HEK293 (cell line): ENCODE data around the gene STX5.

Source experiments
- AEBP2 ChIP-seq: fragments of 450-650 bp; formaldehyde crosslinking; IDR thresholded peaks from 2 replicates; pipeline ENCODE4 v1.5.1; 2016; ENCODE audit warnings: missing biosample characterization, missing genetic modification characterization, borderline replicate concordance
- ATF2 ChIP-seq: fragments of 450-650 bp; formaldehyde crosslinking; IDR thresholded peaks from 2 replicates; pipeline ENCODE4 v1.5.1; 2016; ENCODE audit warnings: missing biosample characterization, missing genetic modification characterization, low read depth
- EGR2 ChIP-seq: fragments of 450-650 bp; formaldehyde crosslinking; IDR thresholded peaks from 2 replicates; pipeline ENCODE4 v1.5.1; 2016; ENCODE audit warnings: low read depth, missing biosample characterization, missing genetic modification characterization
- FEZF1 ChIP-seq: fragments of 450-650 bp; formaldehyde crosslinking; IDR thresholded peaks from 2 replicates; pipeline ENCODE4 v1.5.1; 2016; ENCODE audit warnings: missing biosample characterization, missing genetic modification characterization
- HOXA7 ChIP-seq: sonication (generic); formaldehyde crosslinking; IDR thresholded peaks from 2 replicates; pipeline ENCODE4 v1.8.1; 2022; ENCODE audit warnings: missing genetic modification reagents, borderline replicate concordance
- PRDM10 ChIP-seq: fragments of 450-650 bp; formaldehyde crosslinking; IDR thresholded peaks from 2 replicates; pipeline ENCODE4 v1.5.1; 2016; ENCODE audit warnings: missing biosample characterization, missing genetic modification characterization
- SP3 ChIP-seq: fragments of 450-650 bp; formaldehyde crosslinking; IDR thresholded peaks from 2 replicates; pipeline ENCODE4 v1.5.1; 2016; ENCODE audit warnings: missing biosample characterization, missing genetic modification characterization
- ZBTB11 ChIP-seq: fragments of 450-650 bp; formaldehyde crosslinking; conservative IDR thresholded peaks from 2 replicates; pipeline ENCODE4 v1.5.1; 2016; ENCODE audit warnings: low read depth, missing biosample characterization, missing genetic modification characterization
- ZBTB20 ChIP-seq: fragments of 450-650 bp; formaldehyde crosslinking; IDR thresholded peaks from 2 replicates; pipeline ENCODE4 v1.5.1; 2016; ENCODE audit warnings: missing biosample characterization, missing genetic modification characterization
- ZBTB26 ChIP-seq: fragments of 450-650 bp; formaldehyde crosslinking; optimal IDR thresholded peaks from 2 replicates; pipeline ENCODE3; 2016; ENCODE audit warnings: missing biosample characterization, mild to moderate bottlenecking, missing genetic modification characterization
- ZBTB49 ChIP-seq: fragments of 450-650 bp; formaldehyde crosslinking; IDR thresholded peaks from 2 replicates; pipeline ENCODE4 v1.5.1; 2016; ENCODE audit warnings: missing biosample characterization, missing genetic modification characterization, low read depth
- ZEB2 ChIP-seq: fragments of 450-650 bp; formaldehyde crosslinking; IDR thresholded peaks from 2 replicates; pipeline ENCODE4 v1.5.1; 2016; ENCODE audit warnings: missing biosample characterization, missing genetic modification characterization
- ZNF148 ChIP-seq: fragments of 450-650 bp; formaldehyde crosslinking; IDR thresholded peaks from 2 replicates; pipeline ENCODE4 v1.5.0; 2017; ENCODE audit warnings: missing biosample characterization, missing genetic modification characterization, borderline replicate concordance
- ZNF16 ChIP-seq: fragments of 450-650 bp; formaldehyde crosslinking; IDR thresholded peaks from 2 replicates; pipeline ENCODE4 v1.5.1; 2016; ENCODE audit warnings: low read depth, missing biosample characterization, missing genetic modification characterization
- ZNF19 ChIP-seq: fragments of 450-650 bp; formaldehyde crosslinking; IDR thresholded peaks from 2 replicates; pipeline ENCODE4; 2016; ENCODE audit warnings: missing biosample characterization, missing genetic modification characterization, low read depth
- ZNF239 ChIP-seq: fragments of 450-650 bp; formaldehyde crosslinking; IDR thresholded peaks from 2 replicates; pipeline ENCODE4 v1.5.1; 2016; ENCODE audit warnings: missing biosample characterization, missing genetic modification characterization
- ZNF292 ChIP-seq: fragments of 450-650 bp; formaldehyde crosslinking; IDR thresholded peaks from 2 replicates; pipeline ENCODE4 v1.5.1; 2016; ENCODE audit warnings: low read depth, missing biosample characterization, missing genetic modification characterization, borderline replicate concordance
- ZNF341 ChIP-seq: fragments of 450-650 bp; formaldehyde crosslinking; IDR thresholded peaks from 2 replicates; pipeline ENCODE4; 2016; ENCODE audit warnings: low read depth, missing biosample characterization, missing genetic modification characterization
- ZNF473 ChIP-seq: fragments of 450-650 bp; formaldehyde crosslinking; IDR thresholded peaks from 2 replicates; pipeline ENCODE4 v1.5.1; 2017; ENCODE audit warnings: missing biosample characterization, missing genetic modification characterization
- ZNF629 ChIP-seq: fragments of 450-650 bp; formaldehyde crosslinking; IDR thresholded peaks from 2 replicates; pipeline ENCODE4 v1.5.1; 2017; ENCODE audit warnings: missing biosample characterization, missing genetic modification characterization
- ZNF654 ChIP-seq: fragments of 450-650 bp; formaldehyde crosslinking; IDR thresholded peaks from 2 replicates; pipeline ENCODE4 v1.5.1; 2016; ENCODE audit warnings: low read depth, missing biosample characterization, missing genetic modification characterization
- ZNF707 ChIP-seq: fragments of 450-650 bp; formaldehyde crosslinking; IDR thresholded peaks from 2 replicates; pipeline ENCODE4 v1.5.1; 2016; ENCODE audit warnings: missing biosample characterization, missing genetic modification characterization
- ZSCAN23 ChIP-seq: fragments of 450-650 bp; formaldehyde crosslinking; IDR thresholded peaks from 2 replicates; pipeline ENCODE4 v1.5.1; 2016; ENCODE audit warnings: missing biosample characterization, missing genetic modification characterization

Gene STX5

GRCh38 chr11:62842171-62842741 is 10.4 kb upstream of the STX5 start (continued):
- 0 out of 2 replicates have a peak, but pooled peaks have one; percentile 17 for TF ChIP-seq ZBTB11 (tag by site-specific recombination)
- TF ChIP-seq ZNF341 (tag by site-specific recombination), result 0 out of 2 replicates have a peak, but pooled peaks have one; percentile 20
- TF ChIP-seq AEBP2 (tag by site-specific recombination), result no peak
- TF ChIP-seq HOXA7, result no peak
- TF ChIP-seq ZNF292 (tag by site-specific recombination), result no peak
- peak; percentile 80 for TF ChIP-seq ZBTB20
- no peak for TF ChIP-seq FEZF1 (tag by site-specific recombination)
- no peak for TF ChIP-seq ZBTB49
- no peak for TF ChIP-seq ZSCAN23 (tag by site-specific recombination)
- no peak for TF ChIP-seq ZNF707
- TF ChIP-seq SP3 (tag by site-specific recombination), result no peak
- no peak for TF ChIP-seq ZNF148 (tag by site-specific recombination)
- TF ChIP-seq ZNF473 (tag by site-specific recombination), result no peak
- TF ChIP-seq ZNF239, result no peak
- TF ChIP-seq ZEB2, result no peak
- no peak for TF ChIP-seq ZNF19 (tag by site-specific recombination)
- no peak for TF ChIP-seq ATF2 (tag by site-specific recombination)
- TF ChIP-seq PRDM10 (tag by site-specific recombination), result peak; percentile 92
- no peak for TF ChIP-seq ZNF16 (tag by site-specific recombination)
- no peak for TF ChIP-seq EGR2
- no peak for TF ChIP-seq ZNF654 (tag by site-specific recombination)
- no peak for TF ChIP-seq ZNF629 (tag by site-specific recombination)
- no peak for TF ChIP-seq ZBTB26 (tag by site-specific recombination)
